ENCODE data around the gene MYO9B. TPM values are rescaled to one million over a fixed set of nuclear protein-coding genes. Genes with fewer than 3 reads are reported as not detected.

The MYO9B gene
- total and polyA plus RNA-seq, 2 donors (not counting 1 experiment from before 2014, with no cell fraction given): 32.5 to 52.5 TPM

GRCh38 chr19:17112700-17113099 lies 37.1 kb downstream of the MYO9B start:
- no peak overlapping the region for H3K4me2 ChIP-seq (ENCODE audit: extremely low read depth, insufficient read depth, low read length)
- H3K27ac ChIP-seq (ENCODE audit: insufficient read depth, low read length): no peak overlapping the region
- H3K79me2 ChIP-seq (ENCODE audit: control insufficient read depth, insufficient read depth, low read length): peaks cover 69% of the 10 kb centered on the region
- peaks cover 11% of the 10 kb centered on the region for H3K4me1 ChIP-seq (ENCODE audit: control insufficient read depth, extremely low read depth, insufficient read depth, low read length)
- no peaks in the 10 kb centered on the region for H4K20me1 ChIP-seq (ENCODE audit: control insufficient read depth, extremely low read depth, insufficient read depth, low read length)
- no peak overlapping the region for H3K9ac ChIP-seq (ENCODE audit: insufficient read depth, low read length)
- H2AFZ ChIP-seq (ENCODE audit: low read length): no peak overlapping the region
- H3K36me3 ChIP-seq (ENCODE audit: control insufficient read depth, insufficient read depth, low read length): peaks cover 12% of the 10 kb centered on the region
- no peaks in the 10 kb centered on the region for H3K27me3 ChIP-seq (ENCODE audit: control insufficient read depth, insufficient read depth, low read length)
- H3K9me3 ChIP-seq (ENCODE audit: control insufficient read depth, insufficient read depth, low read depth, low read length): no peaks in the 10 kb centered on the region
- TF ChIP-seq CTCF (conservative IDR thresholded peaks at IDR 0.05 in 1 of 2, IDR thresholded peaks at IDR 0.05 in 1 of 2; ENCODE audit: low read depth in 1 of 2, low read length in 2 of 2) (no peak), EZH2 (IDR thresholded peaks at IDR 0.05; ENCODE audit: low read length, missing control alignments) (no peak)
- no peak overlapping the region for H3K4me3 ChIP-seq (replicated peaks in 1 of 4; ENCODE audit: control extremely low read depth in 1 of 4, insufficient read depth in 1 of 4, low read depth in 3 of 4, low read length in 4 of 4)
- DNase-seq (ENCODE audit: low read depth in 2 of 2): no peak

GRCh38 chr19:17113127-17113785 lies 37.7 kb downstream of the MYO9B start:
- Histone ChIP-seq H3K9me3 (ENCODE audit: control insufficient read depth, insufficient read depth, low read depth, low read length) (no peaks in the 10 kb centered on the region), H3K4me3 (replicated peaks in 1 of 4; ENCODE audit: control extremely low read depth in 1 of 4, insufficient read depth in 1 of 4, low read depth in 3 of 4, low read length in 4 of 4) (no peak overlapping the region), H3K4me1 (ENCODE audit: control insufficient read depth, extremely low read depth, insufficient read depth, low read length) (peaks cover 7% of the 10 kb centered on the region), H3K27ac (ENCODE audit: insufficient read depth, low read length) (no peak overlapping the region), H3K9ac (ENCODE audit: insufficient read depth, low read length) (no peak overlapping the region), H4K20me1 (ENCODE audit: control insufficient read depth, extremely low read depth, insufficient read depth, low read length) (no peaks in the 10 kb centered on the region), H3K79me2 (ENCODE audit: control insufficient read depth, insufficient read depth, low read length) (peaks cover 71% of the 10 kb centered on the region), H2AFZ (ENCODE audit: low read length) (no peak overlapping the region), H3K4me2 (ENCODE audit: extremely low read depth, insufficient read depth, low read length) (no peak overlapping the region), H3K36me3 (ENCODE audit: control insufficient read depth, insufficient read depth, low read length) (peaks cover 12% of the 10 kb centered on the region), H3K27me3 (ENCODE audit: control insufficient read depth, insufficient read depth, low read length) (no peaks in the 10 kb centered on the region)
- no peak for DNase-seq (ENCODE audit: low read depth in 2 of 2)
- TF ChIP-seq EZH2 (IDR thresholded peaks at IDR 0.05; ENCODE audit: low read length, missing control alignments) (no peak), CTCF (conservative IDR thresholded peaks at IDR 0.05 in 1 of 2, IDR thresholded peaks at IDR 0.05 in 1 of 2; ENCODE audit: low read depth in 1 of 2, low read length in 2 of 2) (no peak)

- H3K4me3 ChIP-seq (replicated peaks in 1 of 4; ENCODE audit: control extremely low read depth in 1 of 4, insufficient read depth in 1 of 4, low read depth in 3 of 4, low read length in 4 of 4): no peak overlapping the region
- H3K79me2 ChIP-seq (ENCODE audit: control insufficient read depth, insufficient read depth, low read length): peaks cover 75% of the 10 kb centered on the region
- peaks cover 4% of the 10 kb centered on the region for H3K4me1 ChIP-seq (ENCODE audit: control insufficient read depth, extremely low read depth, insufficient read depth, low read length)
- no peak for TF ChIP-seq CTCF (conservative IDR thresholded peaks at IDR 0.05 in 1 of 2, IDR thresholded peaks at IDR 0.05 in 1 of 2; ENCODE audit: low read depth in 1 of 2, low read length in 2 of 2)
- no peak for TF ChIP-seq EZH2 (IDR thresholded peaks at IDR 0.05; ENCODE audit: low read length, missing control alignments)
- DNase-seq (ENCODE audit: low read depth in 2 of 2): peak in 1 of 2 donors; percentile 61
- H3K9me3 ChIP-seq (ENCODE audit: control insufficient read depth, insufficient read depth, low read depth, low read length): no peaks in the 10 kb centered on the region
- no peaks in the 10 kb centered on the region for H4K20me1 ChIP-seq (ENCODE audit: control insufficient read depth, extremely low read depth, insufficient read depth, low read length)
- no peaks in the 10 kb centered on the region for H3K27me3 ChIP-seq (ENCODE audit: control insufficient read depth, insufficient read depth, low read length)
- no peak overlapping the region for H2AFZ ChIP-seq (ENCODE audit: low read length)
- peaks cover 12% of the 10 kb centered on the region for H3K36me3 ChIP-seq (ENCODE audit: control insufficient read depth, insufficient read depth, low read length)
- no peak overlapping the region for H3K9ac ChIP-seq (ENCODE audit: insufficient read depth, low read length)
- no peak overlapping the region for H3K4me2 ChIP-seq (ENCODE audit: extremely low read depth, insufficient read depth, low read length)
- H3K27ac ChIP-seq (ENCODE audit: insufficient read depth, low read length): peak overlapping the region; percentile 36
Measured at GRCh38 chr19:17114414-17114831, 38.8 kb downstream of the MYO9B start.
